K562 (cell line): Measurements from ENCODE around the gene UTS2R. TPM values are rescaled to one million over a fixed set of nuclear protein-coding genes. Genes with fewer than 3 reads are reported as not detected.

Experiments used
- BCL6 ChIP-seq: fragments of 250-450 bp; sonication (Bioruptor Pico); IDR thresholded peaks from 2 replicates; pipeline ENCODE4 v1.4.0; 2020
- C11orf30 ChIP-seq: fragments of 450-650 bp; IDR thresholded peaks from 2 replicates; pipeline ENCODE4 v1.6.1; 2016; ENCODE audit warnings: low read depth, mild to moderate bottlenecking
- CTBP1 ChIP-seq: fragments of 450-650 bp; IDR thresholded peaks from 2 replicates; pipeline ENCODE4 v1.6.1; 2016; ENCODE audit warnings: borderline replicate concordance
- E2F6 ChIP-seq, 2 experiments: IDR thresholded peaks; 2 replicates each; pipeline ENCODE4 v1.6.1; 2011; ENCODE audit warnings: borderline replicate concordance in 1 of 2, control low read depth in 1 of 2, low read depth in 1 of 2, low read length in 1 of 2, mild to moderate bottlenecking in 1 of 2, mixed read lengths in 1 of 2, moderate library complexity in 1 of 2; ENCODE audit not compliant: insufficient read depth in 1 of 2, insufficient read length in 1 of 2, poor library complexity in 1 of 2, severe bottlenecking in 1 of 2; ENCODE audit errors: extremely low read depth in 1 of 2
- FOXJ3 ChIP-seq: sonication (generic); formaldehyde crosslinking; IDR thresholded peaks from 2 replicates; pipeline ENCODE4 v1.4.0; 2020; ENCODE audit warnings: mild to moderate bottlenecking, missing genetic modification reagents
- FOXP4 ChIP-seq: sonication (generic); formaldehyde crosslinking; IDR thresholded peaks from 2 replicates; pipeline ENCODE4 v1.8.0; 2022; ENCODE audit warnings: mild to moderate bottlenecking, missing genetic modification reagents, borderline replicate concordance
- HNRNPH1 ChIP-seq: fragments of 200-400 bp; formaldehyde crosslinking; optimal IDR thresholded peaks from 2 replicates; pipeline ENCODE3; 2017; ENCODE audit warnings: low read depth, mild to moderate bottlenecking, low read length, moderate library complexity
- HOMEZ ChIP-seq: fragments of 250-450 bp; sonication (Bioruptor Pico); IDR thresholded peaks from 2 replicates; pipeline ENCODE4 v1.4.0; 2020; ENCODE audit warnings: mild to moderate bottlenecking, moderate library complexity
- KAT7 ChIP-seq: sonication (generic); formaldehyde crosslinking; IDR thresholded peaks from 2 replicates; pipeline ENCODE4 v1.8.0; 2022; ENCODE audit warnings: missing genetic modification reagents, mild to moderate bottlenecking, borderline replicate concordance
- MAZ ChIP-seq, 2 experiments: fragments of 450-650 bp in 1 of 2; sonication (generic) in 1 of 2; formaldehyde crosslinking; IDR thresholded peaks in 1 of 2; conservative IDR thresholded peaks in 1 of 2; 2 replicates each; pipeline versions ENCODE4 v1.4.0 to v1.5.0; 2020; ENCODE audit warnings: mild to moderate bottlenecking in 1 of 2, missing genetic modification reagents in 1 of 2
- MXI1 ChIP-seq: IDR thresholded peaks from 2 replicates; pipeline ENCODE4 v1.6.1; 2011; ENCODE audit warnings: low read depth, mild to moderate bottlenecking, improper control_type of control experiment, low read length
- MYBL2 ChIP-seq, 2 experiments: fragments of 450-650 bp in 1 of 2; sonication (generic) in 1 of 2; formaldehyde crosslinking in 1 of 2; IDR thresholded peaks; 2 replicates each; pipeline versions ENCODE4 v1.6.1 to v1.8.1; 2017 to 2022; ENCODE audit warnings: borderline replicate concordance in 1 of 2, inconsistent platforms in 1 of 2, low read depth in 1 of 2, mild to moderate bottlenecking in 1 of 2, missing genetic modification reagents in 1 of 2, moderate library complexity in 1 of 2
- MYC ChIP-seq, 2 experiments: fragments of 250-450 bp in 1 of 2; sonication (Bioruptor Pico) in 1 of 2; IDR thresholded peaks; 2 replicates each; pipeline versions ENCODE4 v1.5.1 to v1.6.1; 2012 to 2021; ENCODE audit warnings: low read depth in 2 of 2, borderline replicate concordance in 1 of 2, improper control_type of control experiment in 1 of 2, low read length in 1 of 2, mild to moderate bottlenecking in 1 of 2, moderate library complexity in 1 of 2
- NR2C1 ChIP-seq, 2 experiments: fragments of 450-650 bp; IDR thresholded peaks; 2 replicates each; pipeline ENCODE4 v1.6.1; 2017; ENCODE audit warnings: mild to moderate bottlenecking in 2 of 2, antibody characterized with exemption in 1 of 2, inconsistent platforms in 1 of 2, missing compliant biosample characterization in 1 of 2, missing genetic modification characterization in 1 of 2
- POLR2AphosphoS2 ChIP-seq: IDR thresholded peaks from 2 replicates; pipeline ENCODE4 v1.6.1; 2012; ENCODE audit warnings: low read length, improper control_type of control experiment
- SMAD4 ChIP-seq: fragments of 250-450 bp; sonication (Bioruptor Pico); conservative IDR thresholded peaks from 2 replicates; pipeline ENCODE4 v1.8.0; 2021; ENCODE audit warnings: inconsistent platforms, mild to moderate bottlenecking, moderate library complexity
- ZFP30 ChIP-seq: fragments of 250-450 bp; sonication (Bioruptor Pico); IDR thresholded peaks from 2 replicates; pipeline ENCODE4 v1.8.0; 2022; ENCODE audit warnings: moderate library complexity, mild to moderate bottlenecking, inconsistent platforms, borderline replicate concordance
- ZNF174 ChIP-seq: fragments of 250-450 bp; sonication (Bioruptor Pico); IDR thresholded peaks from 2 replicates; pipeline ENCODE4 v1.4.0; 2020; ENCODE audit warnings: mild to moderate bottlenecking
- ZNF668 ChIP-seq: fragments of 250-450 bp; sonication (Bioruptor Pico); IDR thresholded peaks from 2 replicates; pipeline ENCODE4 v1.8.0; 2022; ENCODE audit warnings: mild to moderate bottlenecking, inconsistent platforms
- polyA plus RNA-seq, 8 experiments: library from polyadenylated mRNA; depleted of rRNA in 4 of 8; stranded (reverse) in 5 of 8; unstranded in 3 of 8; fragments of >200 nt; fragmentation: Nextera tagmentation in 2 of 8; fragmentation: Illumina TruSeq in 1 of 8; extraction: Ambion mirVana in 2 of 8; extraction: Trizol in 1 of 8; gene quantifications; 2 replicates each; pipeline versions ENCODE4 v1.2.1 to v1.2.3, GENCODE V29; 2011 to 2014; ENCODE audit warnings: inconsistent platforms in 1 of 8, missing spikeins in 1 of 8
- total RNA-seq, 7 experiments: library from RNA; depleted of rRNA in 6 of 7; stranded (reverse); fragments of >200 nt in 6 of 7; fragmentation: Illumina TruSeq in 2 of 7; extraction: Trizol in 2 of 7; gene quantifications; 2 replicates each; pipeline versions ENCODE4 v1.2.1 to v1.2.3, GENCODE V29; 2011 to 2021; ENCODE audit warnings: low replicate concordance in 1 of 7
- TF ChIP-seq, protein P1 (sequence below): fragments of 250-450 bp; sonication (Bioruptor Pico); IDR thresholded peaks from 2 replicates; pipeline ENCODE4 v1.8.0; 2021; ENCODE audit warnings: borderline replicate concordance, mild to moderate bottlenecking, moderate library complexity; ENCODE audit not compliant: poor library complexity, severe bottlenecking

The UTS2R gene
- total and polyA plus RNA-seq, 9 of the 15 experiments (the other 6 are each of a cell fraction or from before 2014, with no cell fraction given) = 0.22 TPM; not detected in 8

DNA sequence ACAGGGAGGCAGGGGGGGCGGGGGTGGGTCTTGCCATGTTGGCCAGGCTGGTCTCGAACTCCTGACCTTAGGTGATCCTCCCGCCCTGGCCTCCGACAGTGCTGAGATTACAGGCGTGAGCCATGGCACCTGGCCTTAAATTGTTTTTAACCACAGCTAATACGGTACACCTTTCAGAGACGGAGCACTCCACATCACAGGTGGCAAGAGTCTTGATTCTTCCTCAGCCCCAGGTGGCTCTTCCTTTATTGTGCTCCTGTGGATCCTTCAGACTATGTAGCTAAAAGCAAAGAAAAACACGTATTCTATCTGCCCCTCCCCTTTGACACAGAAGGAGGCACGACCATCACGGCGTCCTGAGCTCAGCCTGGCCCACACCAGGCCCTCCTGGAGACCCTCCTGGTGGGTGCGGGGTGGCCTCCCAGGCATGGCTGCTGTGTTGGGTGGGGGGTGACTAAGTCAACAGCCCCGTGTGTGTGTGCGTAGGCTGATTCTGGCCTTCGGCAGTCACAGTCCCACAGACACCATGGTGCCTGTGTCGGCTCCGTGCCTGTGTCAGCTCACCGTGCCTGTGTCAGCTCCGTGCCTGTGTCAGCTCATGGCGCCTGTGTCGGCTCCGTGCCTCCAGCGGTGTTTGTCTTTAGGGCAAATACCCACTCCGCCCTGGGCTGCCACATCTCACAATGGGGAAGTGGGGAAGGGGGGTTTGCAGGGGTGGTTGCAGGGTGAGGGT lies 27.2 kb upstream of the UTS2R start (continued):
- TF ChIP-seq, protein P1, sequence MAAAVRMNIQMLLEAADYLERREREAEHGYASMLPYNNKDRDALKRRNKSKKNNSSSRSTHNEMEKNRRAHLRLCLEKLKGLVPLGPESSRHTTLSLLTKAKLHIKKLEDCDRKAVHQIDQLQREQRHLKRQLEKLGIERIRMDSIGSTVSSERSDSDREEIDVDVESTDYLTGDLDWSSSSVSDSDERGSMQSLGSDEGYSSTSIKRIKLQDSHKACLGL (CRISPR knock-in tag) = no peak
- TF ChIP-seq ZNF174 (CRISPR knock-in tag) = no peak
- TF ChIP-seq MYBL2 (IDR thresholded peaks at IDR 0.05; ENCODE audit: low read depth) = no peak
- TF ChIP-seq MYBL2 (CRISPR knock-in tag; IDR thresholded peaks at IDR 0.05; ENCODE audit: borderline replicate concordance) = no peak
- no peak for TF ChIP-seq MYC (IDR thresholded peaks at IDR 0.05; ENCODE audit: low read depth, low read length)
- TF ChIP-seq MYC (CRISPR knock-in tag; IDR thresholded peaks at IDR 0.05; ENCODE audit: borderline replicate concordance, low read depth) = peak; percentile 24; the same call in 1 of the 2 replicates
- TF ChIP-seq BCL6 (CRISPR knock-in tag) = no peak
- TF ChIP-seq HOMEZ (CRISPR knock-in tag) = no peak
- no peak for TF ChIP-seq POLR2AphosphoS2
- TF ChIP-seq E2F6 (IDR thresholded peaks at IDR 0.05; ENCODE audit: borderline replicate concordance in 1 of 2, extremely low read depth in 1 of 2, insufficient read depth in 1 of 2, insufficient read length in 1 of 2, low read depth in 1 of 2, low read length in 1 of 2, poor library complexity in 1 of 2, severe bottlenecking in 1 of 2) = no peak
- peak in 1 of 2 experiments; percentile 66; a peak in 1 of 4 replicates for TF ChIP-seq MAZ (CRISPR knock-in tag; conservative IDR thresholded peaks at IDR 0.05 in 1 of 2, IDR thresholded peaks at IDR 0.05 in 1 of 2)
- no peak for TF ChIP-seq ZNF668 (CRISPR knock-in tag)
- TF ChIP-seq MXI1 = no peak
- TF ChIP-seq FOXJ3 = no peak
- no peak for TF ChIP-seq ZFP30 (CRISPR knock-in tag)
- no peak for TF ChIP-seq SMAD4 (CRISPR knock-in tag)
- no peak for TF ChIP-seq C11orf30
- TF ChIP-seq FOXP4 (CRISPR knock-in tag) = 0 out of 2 replicates have a peak, but pooled peaks have one; percentile 20
- TF ChIP-seq HNRNPH1 = no peak
- TF ChIP-seq CTBP1 = no peak
- no peak; the same call in 1 of the 2 replicates for TF ChIP-seq NR2C1 (IDR thresholded peaks at IDR 0.05)
- TF ChIP-seq NR2C1 (tag; IDR thresholded peaks at IDR 0.05) = 0 out of 2 replicates have a peak, but pooled peaks have one; percentile 7
- no peak for TF ChIP-seq KAT7
